WTC11 (cell line): Measurements from ENCODE around the gene PPP1R1A.

Experiments used
- CBFB ChIP-seq: sonication (generic); formaldehyde crosslinking; IDR thresholded peaks from 2 replicates; pipeline ENCODE4 v1.8.1; 2022; ENCODE audit warnings: mild to moderate bottlenecking, low read depth, missing genetic modification reagents
- CTCF ChIP-seq: fragments of 200-600 bp; IDR thresholded peaks from 2 replicates; pipeline ENCODE4 v1.8.0; 2022; ENCODE audit warnings: antibody characterized with exemption
- E2F5 ChIP-seq: sonication (generic); formaldehyde crosslinking; IDR thresholded peaks from 2 replicates; pipeline ENCODE4 v1.8.1; 2022; ENCODE audit warnings: mild to moderate bottlenecking, moderate library complexity, missing genetic modification reagents
- MAX ChIP-seq: sonication (generic); formaldehyde crosslinking; IDR thresholded peaks from 2 replicates; pipeline ENCODE4 v1.8.0; 2022; ENCODE audit warnings: mild to moderate bottlenecking, missing genetic modification reagents
- RELA ChIP-seq: sonication (generic); formaldehyde crosslinking; IDR thresholded peaks from 2 replicates; pipeline ENCODE4 v1.8.1; 2022; ENCODE audit warnings: missing genetic modification reagents, mild to moderate bottlenecking, borderline replicate concordance
- TP53 ChIP-seq: sonication (generic); formaldehyde crosslinking; IDR thresholded peaks from 2 replicates; pipeline ENCODE4 v1.8.1; 2023; ENCODE audit warnings: mild to moderate bottlenecking, missing genetic modification reagents
- USF1 ChIP-seq: sonication (generic); formaldehyde crosslinking; IDR thresholded peaks from 2 replicates; pipeline ENCODE4 v1.8.0; 2022; ENCODE audit warnings: mild to moderate bottlenecking, missing genetic modification reagents
- ZNF263 ChIP-seq: sonication (generic); formaldehyde crosslinking; IDR thresholded peaks from 2 replicates; pipeline ENCODE4 v1.8.1; 2022; ENCODE audit warnings: low read depth, mild to moderate bottlenecking, moderate library complexity, missing genetic modification reagents
- ZNF317 ChIP-seq: sonication (generic); formaldehyde crosslinking; IDR thresholded peaks from 2 replicates; pipeline ENCODE4 v1.8.1; 2023; ENCODE audit warnings: low read depth, mild to moderate bottlenecking, moderate library complexity, missing genetic modification reagents, borderline replicate concordance

GRCh38 chr12:54549774-54550451 is 38.5 kb downstream of the PPP1R1A start:
- TF ChIP-seq CTCF = no peak
- no peak for TF ChIP-seq ZNF317 (CRISPR knock-in tag)
- no peak for TF ChIP-seq CBFB (CRISPR knock-in tag)
- TF ChIP-seq USF1 (CRISPR knock-in tag) = no peak
- TF ChIP-seq E2F5 (CRISPR knock-in tag) = no peak
- no peak for TF ChIP-seq ZNF263 (CRISPR knock-in tag)
- peak; percentile 65; the same call in 1 of the 2 replicates for TF ChIP-seq MAX
- no peak for TF ChIP-seq TP53
- TF ChIP-seq RELA (CRISPR knock-in tag) = peak; percentile 54; the same call in 1 of the 2 replicates
